GM10847 (cell line): ENCODE data around the gene MTX2.

Experiments used
- POLR2A ChIP-seq: IDR thresholded peaks from 2 replicates; pipeline ENCODE4 v1.6.1; 2011; ENCODE audit not compliant: insufficient read length; ENCODE audit errors: extremely low read depth

The MTX2 gene

GRCh38 chr2:176334729-176335128 is 65.5 kb downstream of the MTX2 start:
- no peak for TF ChIP-seq POLR2A

- TF ChIP-seq POLR2A = no peak
Measured at GRCh38 chr2:176338395-176338794, 69.2 kb downstream of the MTX2 start.

- no peak for TF ChIP-seq POLR2A
Measured at GRCh38 chr2:176339208-176339607, 70.0 kb downstream of the MTX2 start.

GRCh38 chr2:176356251-176356650 is 87.0 kb downstream of the MTX2 start:
- TF ChIP-seq POLR2A = no peak

GRCh38 chr2:176364273-176364977 is 95.2 kb downstream of the MTX2 start:
- TF ChIP-seq POLR2A = no peak

GRCh38 chr2:176368349-176368748 is 99.1 kb downstream of the MTX2 start:
- no peak for TF ChIP-seq POLR2A

GRCh38 chr2:176370467-176371171 is 101.4 kb downstream of the MTX2 start:
- TF ChIP-seq POLR2A = no peak

- TF ChIP-seq POLR2A = no peak
Measured at GRCh38 chr2:176378323-176378722, 109.1 kb downstream of the MTX2 start.

GRCh38 chr2:176380341-176380740 is 111.1 kb downstream of the MTX2 start:
- TF ChIP-seq POLR2A = no peak

GRCh38 chr2:176383100-176383499 is 113.9 kb downstream of the MTX2 start:
- TF ChIP-seq POLR2A = no peak

- TF ChIP-seq POLR2A = no peak
Measured at GRCh38 chr2:176383836-176384442, 114.7 kb downstream of the MTX2 start.

GRCh38 chr2:176385219-176385759 is 116.0 kb downstream of the MTX2 start:
- TF ChIP-seq POLR2A = no peak

GRCh38 chr2:176385838-176386237 is 116.6 kb downstream of the MTX2 start:
- TF ChIP-seq POLR2A = no peak
